ENCODE results near the gene MGAT4B. TPM values are rescaled to one million over a fixed set of nuclear protein-coding genes. Genes with fewer than 3 reads are reported as not detected.

Gene MGAT4B
- total RNA-seq, 1 experiment from 2014 or later, result 98.2 TPM

- H3K27ac ChIP-seq, result no peak overlapping the region
- no peak for DNase-seq (ENCODE audit: low read depth in 1 of 2, low spot score in 2 of 2)
- no peaks in the 10 kb centered on the region for H3K27me3 ChIP-seq (replicated peaks)
- peaks cover 74% of the 10 kb centered on the region for H3K36me3 ChIP-seq
- H3K9me3 ChIP-seq (replicated peaks), result no peaks in the 10 kb centered on the region
- H3K4me3 ChIP-seq, result no peak overlapping the region
- peaks cover 19% of the 10 kb centered on the region for H3K4me1 ChIP-seq (replicated peaks)
Observed at GRCh38 chr5:179798771-179799643, 7.7 kb downstream of the MGAT4B start.

GRCh38 chr5:179798144-179798770 is 8.4 kb downstream of the MGAT4B start:
- H3K9me3 ChIP-seq (replicated peaks), result no peaks in the 10 kb centered on the region
- no peak overlapping the region for H3K27ac ChIP-seq
- H3K27me3 ChIP-seq (replicated peaks), result no peaks in the 10 kb centered on the region
- no peak for DNase-seq (ENCODE audit: low read depth in 1 of 2, low spot score in 2 of 2)
- peaks cover 15% of the 10 kb centered on the region for H3K4me1 ChIP-seq (replicated peaks)
- peaks cover 70% of the 10 kb centered on the region for H3K36me3 ChIP-seq
- no peak overlapping the region for H3K4me3 ChIP-seq

- H3K36me3 ChIP-seq, result peaks cover 65% of the 10 kb centered on the region
Observed at GRCh38 chr5:179797741-179798140, 8.9 kb downstream of the MGAT4B start.

GRCh38 chr5:179796877-179797608 is 9.6 kb downstream of the MGAT4B start:
- Histone ChIP-seq H3K27ac (no peak overlapping the region), H3K36me3 (peaks cover 58% of the 10 kb centered on the region), H3K4me3 (peak overlapping the region; percentile 50), H3K4me1 (replicated peaks) (peaks cover 15% of the 10 kb centered on the region), H3K9me3 (replicated peaks) (no peaks in the 10 kb centered on the region), H3K27me3 (replicated peaks) (no peaks in the 10 kb centered on the region)
- no peak for DNase-seq (ENCODE audit: low read depth in 1 of 2, low spot score in 2 of 2)

More at GRCh38 chr5:179797741-179798140, 8.9 kb downstream of the MGAT4B start:
- Histone ChIP-seq H3K27ac (no peak overlapping the region), H3K9me3 (replicated peaks) (no peaks in the 10 kb centered on the region), H3K4me1 (replicated peaks) (peaks cover 15% of the 10 kb centered on the region), H3K4me3 (no peak overlapping the region), H3K27me3 (replicated peaks) (no peaks in the 10 kb centered on the region)
- no peak for DNase-seq (ENCODE audit: low read depth in 1 of 2, low spot score in 2 of 2)

GRCh38 chr5:179795863-179796833 is 10.5 kb downstream of the MGAT4B start:
- no peaks in the 10 kb centered on the region for H3K9me3 ChIP-seq (replicated peaks)
- H3K36me3 ChIP-seq, result peaks cover 51% of the 10 kb centered on the region
- H3K27me3 ChIP-seq (replicated peaks), result no peaks in the 10 kb centered on the region
- DNase-seq (ENCODE audit: low read depth in 1 of 2, low spot score in 2 of 2), result peak; percentile 90 to 95
- H3K27ac ChIP-seq, result peak overlapping the region; percentile 50
- peak overlapping the region; percentile 50 for H3K4me3 ChIP-seq
- peaks cover 15% of the 10 kb centered on the region for H3K4me1 ChIP-seq (replicated peaks)

- Histone ChIP-seq H3K27me3 (replicated peaks) (no peaks in the 10 kb centered on the region), H3K27ac (no peak overlapping the region), H3K4me1 (replicated peaks) (peaks cover 15% of the 10 kb centered on the region), H3K4me3 (peak overlapping the region; percentile 50), H3K36me3 (peaks cover 42% of the 10 kb centered on the region), H3K9me3 (replicated peaks) (no peaks in the 10 kb centered on the region)
- peak in 1 of 2 experiments; percentile 53 for DNase-seq (ENCODE audit: low read depth in 1 of 2, low spot score in 2 of 2)
Observed at GRCh38 chr5:179795049-179795862, 11.4 kb downstream of the MGAT4B start.

- Histone ChIP-seq H3K4me1 (replicated peaks) (peaks cover 15% of the 10 kb centered on the region), H3K36me3 (peaks cover 35% of the 10 kb centered on the region), H3K27me3 (replicated peaks) (no peaks in the 10 kb centered on the region), H3K9me3 (replicated peaks) (no peaks in the 10 kb centered on the region), H3K4me3 (no peak overlapping the region), H3K27ac (no peak overlapping the region)
- DNase-seq (ENCODE audit: low read depth in 1 of 2, low spot score in 2 of 2), result no peak
Observed at GRCh38 chr5:179794575-179794974, 12.1 kb downstream of the MGAT4B start.

- peaks cover 15% of the 10 kb centered on the region for H3K4me1 ChIP-seq (replicated peaks)
- no peak overlapping the region for H3K27ac ChIP-seq
- no peak overlapping the region for H3K4me3 ChIP-seq
- no peak for DNase-seq (ENCODE audit: low read depth in 1 of 2, low spot score in 2 of 2)
- no peaks in the 10 kb centered on the region for H3K9me3 ChIP-seq (replicated peaks)
- peaks cover 31% of the 10 kb centered on the region for H3K36me3 ChIP-seq
- no peaks in the 10 kb centered on the region for H3K27me3 ChIP-seq (replicated peaks)
Observed at GRCh38 chr5:179794171-179794570, 12.5 kb downstream of the MGAT4B start.

- peaks cover 15% of the 10 kb centered on the region for H3K4me1 ChIP-seq (replicated peaks)
- H3K27me3 ChIP-seq (replicated peaks), result no peaks in the 10 kb centered on the region
- H3K4me3 ChIP-seq, result no peak within 1 kb of the TSS
- H3K9me3 ChIP-seq (replicated peaks), result no peaks in the 10 kb centered on the region
- H3K36me3 ChIP-seq, result peaks cover 25% of the 10 kb centered on the region
- no peak for DNase-seq (ENCODE audit: low read depth in 1 of 2, low spot score in 2 of 2)
- H3K27ac ChIP-seq, result no peak within 1 kb of the TSS
Observed at GRCh38 chr5:179793468-179794139, 13.1 kb downstream of the MGAT4B start, which contains the start of gene LTC4S. TSS of gene LTC4S (plus strand) at chr5:179793986. CDS start at chr5:179794081, 95 bp downstream.

- no peak for DNase-seq (ENCODE audit: low read depth in 1 of 2, low spot score in 2 of 2)
- no peak overlapping the region for H3K27ac ChIP-seq
Observed at GRCh38 chr5:179792612-179793467, 13.8 kb downstream of the MGAT4B start.

GRCh38 chr5:179791881-179792611 is 14.6 kb downstream of the MGAT4B start:
- no peaks in the 10 kb centered on the region for H3K27me3 ChIP-seq (replicated peaks)
- peaks cover 10% of the 10 kb centered on the region for H3K36me3 ChIP-seq
- H3K4me1 ChIP-seq (replicated peaks), result peaks cover 15% of the 10 kb centered on the region
- H3K27ac ChIP-seq, result no peak overlapping the region
- no peak overlapping the region for H3K4me3 ChIP-seq
- H3K9me3 ChIP-seq (replicated peaks), result no peaks in the 10 kb centered on the region
- DNase-seq (ENCODE audit: low read depth in 1 of 2, low spot score in 2 of 2), result no peak

More at GRCh38 chr5:179792612-179793467, 13.8 kb downstream of the MGAT4B start:
- Histone ChIP-seq H3K9me3 (replicated peaks) (no peaks in the 10 kb centered on the region), H3K27me3 (replicated peaks) (no peaks in the 10 kb centered on the region), H3K4me1 (replicated peaks) (peaks cover 15% of the 10 kb centered on the region), H3K4me3 (no peak overlapping the region), H3K36me3 (peaks cover 18% of the 10 kb centered on the region)
